H1 (cell line): ENCODE measurements around the gene DLK2. TPM values are rescaled to one million over a fixed set of nuclear protein-coding genes. Genes with fewer than 3 reads are reported as not detected.

Experiments used
- CTCF ChIA-PET: fragments of 300-600 bp; sonication (Branson Sonifier 250); formaldehyde crosslinking; loops from one replicate; lab custom pipeline; 2021; ENCODE audit not compliant: partially characterized antibody; lab: Charles Lee
- POLR2A ChIA-PET: fragments of 300-600 bp; sonication (Branson Sonifier 250); formaldehyde crosslinking; loops from one replicate; lab custom pipeline; 2021; ENCODE audit warnings: inconsistent platforms; ENCODE audit not compliant: partially characterized antibody; lab: Charles Lee
- DNase-seq, 2 experiments: peaks; one replicate each; pipeline versions ENCODE4 v3.0.0 to v3.0.0-alpha.2; 2010 to 2022; ENCODE audit warnings: low spot score in 2 of 2, low read depth in 1 of 2, mixed read lengths in 1 of 2
- FAIRE-seq: peaks from 2 replicates; lab custom pipeline; 2011; peaks lifted over from hg19 to GRCh38; lab: Jason Lieb, UNC
- H2AFZ ChIP-seq: 2 replicates; pipeline ENCODE4 v1.8.1; 2012; ENCODE audit warnings: low read length, inconsistent platforms
- H2AK5ac ChIP-seq: 2 replicates; pipeline ENCODE4 v1.6.1; 2013; ENCODE audit warnings: low read depth, low read length
- H2BK120ac ChIP-seq: replicated peaks from 2 replicates; pipeline ENCODE3; 2013; ENCODE audit warnings: low read depth, low read length, inconsistent platforms
- H2BK12ac ChIP-seq: 2 replicates; pipeline ENCODE4 v1.6.1; 2013; ENCODE audit warnings: low read depth, low read length
- H2BK15ac ChIP-seq: 2 replicates; pipeline ENCODE4 v1.6.1; 2013; ENCODE audit warnings: low read length
- H2BK20ac ChIP-seq: 2 replicates; pipeline ENCODE4 v1.6.1; 2013; ENCODE audit warnings: low read length
- H2BK5ac ChIP-seq: 2 replicates; pipeline ENCODE4 v1.6.1; 2013; ENCODE audit warnings: low read depth, low read length
- H3K14ac ChIP-seq: 2 replicates; pipeline ENCODE4 v1.6.1; 2013; ENCODE audit warnings: inconsistent platforms; ENCODE audit not compliant: insufficient read length
- H3K18ac ChIP-seq: 2 replicates; pipeline ENCODE4 v1.6.1; 2013; ENCODE audit warnings: low read length; ENCODE audit errors: extremely low read depth
- H3K23ac ChIP-seq: 2 replicates; pipeline ENCODE4 v1.6.1; 2013; ENCODE audit warnings: inconsistent platforms; ENCODE audit not compliant: insufficient read length
- H3K23me2 ChIP-seq: 2 replicates; pipeline ENCODE4 v1.6.1; 2013; ENCODE audit warnings: low read depth, low read length
- H3K27ac ChIP-seq: 2 replicates; pipeline ENCODE4 v1.6.1; 2011; ENCODE audit warnings: low read depth, low read length, inconsistent platforms
- H3K27me3 ChIP-seq, 4 experiments: replicated peaks in 1 of 4; 1 replicate in 1 of 4; 2 replicates in 3 of 4; pipeline versions ENCODE4 v1.6.1 to v1.8.1; 2011 to 2013; ENCODE audit warnings: low read length in 3 of 4, mild to moderate bottlenecking in 3 of 4, inconsistent platforms in 2 of 4, mixed read lengths in 2 of 4, moderate library complexity in 1 of 4; ENCODE audit not compliant: control insufficient read depth in 3 of 4, insufficient read depth in 3 of 4; ENCODE audit errors: extremely low read depth in 1 of 4
- H3K36me3 ChIP-seq, 4 experiments: 2 replicates each; pipeline versions ENCODE4 v1.6.1 to v1.8.1; 2011 to 2013; ENCODE audit warnings: mild to moderate bottlenecking in 4 of 4, low read length in 3 of 4, moderate library complexity in 2 of 4, control low read depth in 1 of 4, inconsistent platforms in 1 of 4; ENCODE audit not compliant: insufficient read depth in 4 of 4, control insufficient read depth in 2 of 4
- H3K4ac ChIP-seq: replicated peaks from 2 replicates; pipeline ENCODE3; 2013; ENCODE audit warnings: low read length, low read depth, mixed read lengths, inconsistent platforms; ENCODE audit not compliant: insufficient read length
- H3K4me1 ChIP-seq, 4 experiments: replicated peaks in 1 of 4; 1 replicate in 1 of 4; 2 replicates in 3 of 4; pipeline versions ENCODE4 v1.6.1 to v1.8.1; 2011 to 2013; ENCODE audit warnings: low read length in 3 of 4, inconsistent platforms in 2 of 4, mixed read lengths in 1 of 4; ENCODE audit not compliant: insufficient read depth in 4 of 4, control insufficient read depth in 3 of 4
- H3K4me2 ChIP-seq, 2 experiments: 2 replicates each; pipeline versions ENCODE4 v1.6.1 to v1.8.1; 2011 to 2013; ENCODE audit warnings: low read depth in 2 of 2, low read length in 2 of 2, control low read depth in 1 of 2, inconsistent platforms in 1 of 2, mild to moderate bottlenecking in 1 of 2; ENCODE audit not compliant: insufficient read depth in 1 of 2
- H3K4me3 ChIP-seq, 4 experiments: fragments of 200-600, 300-600 bp in 1 of 4; sonication (generic), shearing (Covaris generic), sonication (Bioruptor Twin) in 1 of 4; 2 replicates each; pipeline versions ENCODE4 v1.5.1 to v1.8.1; 2011 to 2016; ENCODE audit warnings: low read length in 4 of 4, low read depth in 3 of 4, control low read depth in 2 of 4, inconsistent platforms in 2 of 4, mild to moderate bottlenecking in 2 of 4, mixed read lengths in 1 of 4, moderate library complexity in 1 of 4; ENCODE audit not compliant: insufficient read depth in 2 of 4; ENCODE audit errors: extremely low read depth in 1 of 4
- H3K56ac ChIP-seq: replicated peaks from 2 replicates; pipeline ENCODE3; 2013; ENCODE audit warnings: low read depth, mild to moderate bottlenecking, mixed read lengths, low read length, inconsistent platforms; ENCODE audit not compliant: insufficient read length
- H3K79me1 ChIP-seq: 2 replicates; pipeline ENCODE4 v1.6.1; 2013; ENCODE audit warnings: low read depth, low read length, control low read depth
- H3K79me2 ChIP-seq, 2 experiments: 2 replicates each; pipeline versions ENCODE4 v1.6.1 to v1.8.1; 2012 to 2013; ENCODE audit warnings: low read length in 2 of 2, mild to moderate bottlenecking in 2 of 2, inconsistent platforms in 1 of 2; ENCODE audit not compliant: insufficient read depth in 2 of 2, control insufficient read depth in 1 of 2
- H3K9ac ChIP-seq, 4 experiments: replicated peaks in 1 of 4; 1 replicate in 1 of 4; 2 replicates in 3 of 4; pipeline versions ENCODE4 v1.6.1 to v1.8.1; 2011 to 2013; ENCODE audit warnings: low read depth in 3 of 4, low read length in 3 of 4, control low read depth in 2 of 4, mild to moderate bottlenecking in 2 of 4, moderate library complexity in 2 of 4, inconsistent platforms in 1 of 4; ENCODE audit errors: extremely low read depth in 1 of 4
- H3K9me3 ChIP-seq, 2 experiments: 2 replicates each; pipeline versions ENCODE4 v1.6.1 to v1.8.1; 2012 to 2013; ENCODE audit warnings: mild to moderate bottlenecking in 2 of 2, moderate library complexity in 2 of 2, control low read depth in 1 of 2, inconsistent platforms in 1 of 2, low read depth in 1 of 2, low read length in 1 of 2, mixed read lengths in 1 of 2; ENCODE audit not compliant: insufficient read depth in 2 of 2
- H4K20me1 ChIP-seq, 2 experiments: replicated peaks in 1 of 2; 2 replicates each; pipeline versions ENCODE3 to v1.8.1; 2011 to 2013; ENCODE audit warnings: inconsistent platforms in 2 of 2, low read length in 2 of 2, mild to moderate bottlenecking in 1 of 2; ENCODE audit not compliant: insufficient read depth in 2 of 2, control insufficient read depth in 1 of 2
- H4K5ac ChIP-seq: 2 replicates; pipeline ENCODE4 v1.6.1; 2013; ENCODE audit warnings: low read length, low read depth, mixed read lengths, inconsistent platforms; ENCODE audit not compliant: insufficient read length
- H4K8ac ChIP-seq: 2 replicates; pipeline ENCODE4 v1.8.0; 2013; ENCODE audit warnings: mild to moderate bottlenecking, moderate library complexity, low read length, inconsistent platforms; ENCODE audit not compliant: insufficient read depth; ENCODE audit errors: extremely low read depth
- H4K91ac ChIP-seq: replicated peaks from 2 replicates; pipeline ENCODE3; 2013; ENCODE audit warnings: low read length, mixed read lengths, inconsistent platforms; ENCODE audit not compliant: insufficient read length
- CBX5 ChIP-seq: fragments of 300-800, 300-1000 bp; sonication (generic); IDR thresholded peaks from 2 replicates; pipeline ENCODE4 v1.7.1; 2016; ENCODE audit warnings: antibody characterized with exemption, low read length, low read depth
- CBX8 ChIP-seq: fragments of 300-800, 300-1000 bp; sonication (generic); IDR thresholded peaks from 2 replicates; pipeline ENCODE4 v1.7.1; 2016; ENCODE audit warnings: low read depth, low read length, borderline replicate concordance
- CTBP2 ChIP-seq: IDR thresholded peaks from 2 replicates; pipeline ENCODE4 v1.7.0; 2011; ENCODE audit warnings: borderline replicate concordance, mild to moderate bottlenecking, moderate library complexity, mixed read lengths, low read length; ENCODE audit not compliant: insufficient read depth, insufficient read length
- E2F6 ChIP-seq: IDR thresholded peaks from 2 replicates; pipeline ENCODE4 v1.6.1; 2012; ENCODE audit warnings: inconsistent platforms
- FOSL1 ChIP-seq: IDR thresholded peaks from 2 replicates; pipeline ENCODE4 v1.6.1; 2011; ENCODE audit warnings: mild to moderate bottlenecking, low read depth, low read length, moderate library complexity; ENCODE audit not compliant: insufficient read depth
- KDM4A ChIP-seq: IDR thresholded peaks from one replicate; pipeline ENCODE4 v1.7.1; 2012; ENCODE audit warnings: low read depth, mild to moderate bottlenecking, moderate library complexity, low read length, inconsistent platforms; ENCODE audit not compliant: severe bottlenecking
- NANOG ChIP-seq: IDR thresholded peaks from 2 replicates; pipeline ENCODE4 v1.6.1; 2011; ENCODE audit warnings: low read length, low read depth, mild to moderate bottlenecking, inconsistent platforms; ENCODE audit not compliant: insufficient read depth, poor library complexity, severe bottlenecking
- NRF1 ChIP-seq: IDR thresholded peaks from 2 replicates; pipeline ENCODE4 v1.6.1; 2011; ENCODE audit warnings: mild to moderate bottlenecking, low read depth, low read length, improper control_type of control experiment
- TAF1 ChIP-seq: IDR thresholded peaks from 2 replicates; pipeline ENCODE4 v1.6.1; 2011; ENCODE audit warnings: mild to moderate bottlenecking, low read depth, low read length
- TAF7 ChIP-seq: optimal IDR thresholded peaks from 2 replicates; pipeline ENCODE3; 2011; ENCODE audit warnings: low read depth, mild to moderate bottlenecking, inconsistent platforms, low read length, moderate library complexity, borderline replicate concordance
- TBP ChIP-seq: IDR thresholded peaks from 2 replicates; pipeline ENCODE4 v1.6.1; 2011; ENCODE audit warnings: low read depth, low read length, improper control_type of control experiment
- WGBS, 2 experiments: shearing (Covaris generic) in 1 of 2; methylation state at CpG; one replicate each; pipeline versions ENCODE4 v1.1.6 to v1.1.7; 2013 to 2015; ENCODE audit warnings: low lambda C conversion rate in 2 of 2, mixed read lengths in 2 of 2, inconsistent platforms in 1 of 2, low coverage in 1 of 2, missing lambda C conversion rate in 1 of 2; ENCODE audit not compliant: insufficient replicate concordance in 2 of 2, insufficient coverage in 1 of 2, insufficient read length in 1 of 2; ENCODE audit errors: extremely low coverage in 1 of 2, missing lambda C conversion rate in 1 of 2; 5-methylcytosine and 5-hydroxymethylcytosine counted together
- polyA plus RNA-seq, 7 experiments: library from polyadenylated mRNA; depleted of rRNA in 3 of 7; stranded (reverse) in 5 of 7; unstranded in 2 of 7; fragments of >200 nt in 5 of 7; fragments of 200-250 nt in 2 of 7; gene quantifications; 1 replicate in 5 of 7; 2 replicates in 1 of 7; 4 replicates in 1 of 7; pipeline versions ENCODE4 v1.2.1 to v1.2.3, GENCODE V29; 2011 to 2013; ENCODE audit warnings: missing spikeins in 2 of 7, mixed read lengths in 2 of 7
- total RNA-seq: library from RNA; stranded (reverse); fragmentation: NEBNext Ultra II Directional; extraction: Animal tissue kit (Norgen Biotek cat#: 25700); gene quantifications from 2 replicates; pipeline ENCODE4 v1.2.1, GENCODE V29; 2021

DLK2 gene
- total and polyA plus RNA-seq, 2 of the 8 experiments (the other 6 are each of a cell fraction or from before 2014, with no cell fraction given): 0.37 to 0.80 TPM

GRCh38 chr6:43459535-43459934, 4.2 kb upstream of the DLK2 start:
- Histone ChIP-seq H2AK5ac (no peak overlapping the region), H3K79me1 (no peaks in the 10 kb centered on the region), H3K18ac (no peak overlapping the region), H3K9ac (no peak overlapping the region), H3K9me3 (no peaks in the 10 kb centered on the region), H3K36me3 (no peaks in the 10 kb centered on the region), H3K27ac (no peak overlapping the region), H3K79me2 (no peaks in the 10 kb centered on the region), H4K5ac (no peak overlapping the region), H4K20me1 (no peaks in the 10 kb centered on the region), H3K23me2 (peaks cover 11% of the 10 kb centered on the region; the same call in 1 of the 2 replicates), H4K8ac (no peak overlapping the region), H2AFZ (no peak overlapping the region), H3K4me3 (no peak overlapping the region), H4K91ac (no peak overlapping the region), H3K27me3 (peaks cover 7 to 25% (median 19%) of the 10 kb centered on the region in 4 experiments), H2BK5ac (no peak overlapping the region)
- POLR2A ChIA-PET: interaction anchor here (0.8 to 2.3 kb wide), 4 partner anchors 12 to 93 kb away, joined by 3 to 6 read pairs (median 3); no protein-coding TSS in a partner anchor
- WGBS, 2 experiments: 75% methylated on average over 1 of the region's 1 CpG; no CpG with 5 or more reads in 1 of the 2 experiments
- no peak for DNase-seq
- TF ChIP-seq E2F6 (no peak), NANOG (no peak), CBX8 (no peak), TAF1 (no peak), TBP (no peak), CTBP2 (no peak), TAF7 (no peak), KDM4A (no peak), FOSL1 (no peak), CBX5 (no peak), NRF1 (no peak)
- TF ChIP-seq, all 59 proteins: peak for 0
- Histone ChIP-seq H3K4me1 (0 out of 7 replicates have a peak, but pooled peaks cover 0 to 2% (median 1%) of the 10 kb centered on the region in 4 experiments), H2BK15ac (no peak overlapping the region), H3K56ac (no peak overlapping the region), H3K4me2 (no peak overlapping the region), H3K23ac (no peak overlapping the region), H3K4ac (no peak overlapping the region), H2BK20ac (no peak overlapping the region), H3K14ac (no peak overlapping the region), H2BK12ac (no peak overlapping the region), H2BK120ac (no peak overlapping the region)
- CTCF ChIA-PET: interaction anchor here (0.5 to 21.2 kb wide), 9 partner anchors 12 to 529 kb away, joined by 3 to 495 read pairs (median 4); partner anchors contain the start of genes ABCC10 and LRRC73
- FAIRE-seq: no peak
